Stimulated activated CD4-positive, alpha-beta T cell treated with anti-CD3 and anti-CD28 coated beads, Interleukin-1b, Interleukin-23, amount 100 ng/mL, for 4 hours (primary cell): ENCODE data around the gene SLC30A9.
A peak's percentile ranks its signal among the peaks of the same experiment; 100 is the strongest.

Experiments used
- DNase-seq, 2 donors: peaks; one replicate each; pipeline ENCODE4 v3.0.0-alpha.2; 2020; ENCODE audit warnings: low read depth in 2 of 2

Gene SLC30A9

GRCh38 chr4:41990365-41991111 lies at the start of gene SLC30A9:
SLC30A9 (plus strand) TSS chr4:41990530; CDS start chr4:41990652, 122 bp downstream.
- DNase-seq = peak; percentile 80 to 82

- no peak for DNase-seq
Observed at GRCh38 chr4:41940834-41941233, 49.5 kb upstream of the SLC30A9 start.

GRCh38 chr4:41943506-41943905 lies 46.8 kb upstream of the SLC30A9 start:
- no peak for DNase-seq

GRCh38 chr4:41944089-41944488 lies 46.2 kb upstream of the SLC30A9 start:
- no peak for DNase-seq

- DNase-seq = no peak
Observed at GRCh38 chr4:41949531-41949930, 40.8 kb upstream of the SLC30A9 start.

- no peak for DNase-seq
Observed at GRCh38 chr4:41957634-41958033, 32.7 kb upstream of the SLC30A9 start.

- DNase-seq = no peak
Observed at GRCh38 chr4:41963105-41963504, 27.2 kb upstream of the SLC30A9 start.

- DNase-seq = no peak
Observed at GRCh38 chr4:41964401-41964800, 25.9 kb upstream of the SLC30A9 start.

- no peak for DNase-seq
Observed at GRCh38 chr4:41967392-41967791, 22.9 kb upstream of the SLC30A9 start.

- no peak for DNase-seq
Observed at GRCh38 chr4:41969671-41970070, 20.7 kb upstream of the SLC30A9 start.

GRCh38 chr4:41975341-41975740 lies 15.0 kb upstream of the SLC30A9 start:
- no peak for DNase-seq

GRCh38 chr4:41976775-41977516 lies 13.4 kb upstream of the SLC30A9 start:
- DNase-seq = no peak

- DNase-seq = no peak
Observed at GRCh38 chr4:41977709-41978108, 12.6 kb upstream of the SLC30A9 start.

- no peak for DNase-seq
Observed at GRCh38 chr4:41981456-41981855, 8.9 kb upstream of the SLC30A9 start, which contains the start of gene DCAF4L1. DCAF4L1 (plus strand) TSS chr4:41981756; CDS start chr4:41981793, 37 bp downstream.

- DNase-seq = no peak
Observed at GRCh38 chr4:41982716-41983115, 7.6 kb upstream of the SLC30A9 start.

- no peak for DNase-seq
Observed at GRCh38 chr4:41985151-41985550, 5.2 kb upstream of the SLC30A9 start.

- no peak for DNase-seq
Observed at GRCh38 chr4:41989994-41990364, 351 bp upstream of the SLC30A9 start.

- no peak for DNase-seq
Observed at GRCh38 chr4:41991916-41992767, 1.8 kb downstream of the SLC30A9 start.

GRCh38 chr4:41992967-41993857 lies 2.9 kb downstream of the SLC30A9 start:
- no peak for DNase-seq

GRCh38 chr4:41994461-41994985 lies 4.2 kb downstream of the SLC30A9 start:
- no peak for DNase-seq

GRCh38 chr4:41998019-41998418 lies 7.7 kb downstream of the SLC30A9 start:
- no peak for DNase-seq
